MG63 (cell line): ENCODE data around the gene CEP44. TPM values are rescaled to one million over a fixed set of nuclear protein-coding genes. Genes with fewer than 3 reads are reported as not detected.
"Not testable (repeated sequence)": the region's sequence is repeated elsewhere in the genome, so short reads cannot be mapped to it uniquely, and the experiment has no call there.

Experiments
- DNase-seq: peaks from one replicate; pipeline ENCODE4 v3.0.0-alpha.2; 2020
- H3K27me3 ChIP-seq: fragments of 250-450 bp; sonication (Bioruptor Pico); 2 replicates; pipeline ENCODE4 v1.5.1; 2020; ENCODE audit warnings: mild to moderate bottlenecking, moderate library complexity
- H3K36me3 ChIP-seq: fragments of 250-450 bp; sonication (Bioruptor Pico); 2 replicates; pipeline ENCODE4 v1.5.1; 2020; ENCODE audit warnings: mild to moderate bottlenecking, moderate library complexity
- H3K4me3 ChIP-seq: fragments of 250-450 bp; sonication (Bioruptor Pico); 2 replicates; pipeline ENCODE4 v1.5.1; 2020; ENCODE audit warnings: mild to moderate bottlenecking, moderate library complexity
- H3K9me3 ChIP-seq: fragments of 250-450 bp; sonication (Bioruptor Pico); 2 replicates; pipeline ENCODE4 v1.5.1; 2020; ENCODE audit warnings: mild to moderate bottlenecking, moderate library complexity
- total RNA-seq: library from RNA; depleted of rRNA; stranded (reverse); fragments of >200 nt; shearing (Covaris generic); gene quantifications from 2 replicates; pipeline ENCODE4 v1.2.3, GENCODE V29; 2014; ENCODE audit warnings: low replicate concordance

The CEP44 gene
- total RNA-seq, 1 experiment from 2014 or later = 7.8 TPM

GRCh38 chr4:174352061-174352819, 68.5 kb downstream of the CEP44 start:
- H3K9me3 ChIP-seq = no peaks in the 10 kb centered on the region
- H3K4me3 ChIP-seq = no peak overlapping the region
- H3K27me3 ChIP-seq = no peaks in the 10 kb centered on the region
- DNase-seq = no peak
- H3K36me3 ChIP-seq = no peaks in the 10 kb centered on the region

- DNase-seq = no peak
- H3K4me3 ChIP-seq = no peak overlapping the region
These were observed 73.6 kb downstream of the CEP44 start for GRCh38 chr4:174357321-174357720.

DNA sequence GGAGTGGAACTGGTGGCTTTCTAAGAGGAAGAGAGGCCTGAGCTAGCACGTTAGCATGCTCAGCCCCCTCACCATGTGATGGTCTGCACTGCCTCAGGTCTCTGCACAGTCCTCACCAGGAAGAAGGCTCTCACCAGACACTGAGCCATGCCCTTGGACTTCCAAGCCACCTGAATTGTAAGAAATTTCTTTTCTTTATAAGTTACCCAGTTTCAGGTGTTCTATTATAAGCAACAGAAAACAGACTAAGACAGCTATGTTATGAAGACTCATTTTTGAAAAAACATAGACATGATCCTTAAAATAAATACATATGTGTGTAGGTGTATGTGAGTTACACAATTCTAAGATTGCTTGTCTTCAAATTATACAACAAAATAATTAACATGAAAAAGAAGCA, 74.7 kb downstream of the CEP44 start:
- Histone ChIP-seq H3K27me3 (no peaks in the 10 kb centered on the region), H3K9me3 (no peaks in the 10 kb centered on the region), H3K4me3 (no peak overlapping the region), H3K36me3 (no peaks in the 10 kb centered on the region)
- no peak for DNase-seq

More at GRCh38 chr4:174357321-174357720, 73.6 kb downstream of the CEP44 start:
- Histone ChIP-seq H3K36me3 (no peaks in the 10 kb centered on the region), H3K27me3 (no peaks in the 10 kb centered on the region), H3K9me3 (no peaks in the 10 kb centered on the region)

DNA sequence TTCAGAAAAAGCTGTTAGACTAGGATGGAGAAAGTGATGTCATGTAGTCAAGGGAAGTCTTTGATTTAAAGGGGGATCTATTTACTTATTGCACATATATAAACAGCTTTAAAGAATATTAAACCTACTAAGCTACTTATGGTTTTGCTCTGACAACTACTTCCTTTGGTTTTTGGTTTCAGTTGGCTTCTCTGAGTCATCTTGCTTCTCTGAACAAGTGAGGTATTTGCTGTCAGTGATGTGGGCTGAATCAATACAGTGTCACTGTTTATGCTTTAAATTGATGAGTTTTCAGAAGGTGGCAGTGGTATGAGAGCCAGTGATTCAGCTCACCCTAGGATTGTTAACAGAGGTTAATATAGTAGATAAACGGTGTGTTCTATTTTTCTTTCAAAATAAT, 75.1 kb downstream of the CEP44 start:
- Histone ChIP-seq H3K27me3 (no peaks in the 10 kb centered on the region), H3K36me3 (no peaks in the 10 kb centered on the region), H3K4me3 (no peak overlapping the region), H3K9me3 (no peaks in the 10 kb centered on the region)
- DNase-seq = peak; percentile 3

DNA sequence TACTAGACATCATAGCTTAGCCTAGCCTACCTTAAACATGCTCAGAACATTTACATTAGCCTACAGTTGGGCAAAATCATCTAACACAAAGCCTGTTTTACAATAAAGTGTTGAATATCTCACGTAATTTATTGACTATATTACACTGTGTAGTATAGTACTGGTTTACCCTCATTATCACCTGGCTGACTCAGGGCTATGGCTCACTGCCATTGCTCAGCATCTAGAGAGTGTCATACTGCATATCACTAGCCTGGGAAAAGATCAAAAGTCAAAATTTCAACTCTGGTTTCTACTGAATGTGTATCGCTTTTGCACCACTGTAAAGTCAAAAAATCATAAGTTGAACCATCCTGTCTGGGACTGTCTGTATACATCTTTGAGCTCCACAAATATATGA, 78.6 kb downstream of the CEP44 start:
- DNase-seq = no peak
- H3K27me3 ChIP-seq = no peaks in the 10 kb centered on the region
- no peak overlapping the region for H3K4me3 ChIP-seq
- H3K9me3 ChIP-seq = no peaks in the 10 kb centered on the region
- no peaks in the 10 kb centered on the region for H3K36me3 ChIP-seq

- DNase-seq, H3K9me3 ChIP-seq, H3K4me3 ChIP-seq, H3K27me3 ChIP-seq, H3K36me3 ChIP-seq: not testable (repeated sequence)
These were observed 80.1 kb downstream of the CEP44 start for GRCh38 chr4:174363782-174364181.

- no peaks in the 10 kb centered on the region for H3K27me3 ChIP-seq
- no peaks in the 10 kb centered on the region for H3K36me3 ChIP-seq
- no peak overlapping the region for H3K4me3 ChIP-seq
- no peak for DNase-seq
- H3K9me3 ChIP-seq = no peaks in the 10 kb centered on the region
These were observed 81.4 kb downstream of the CEP44 start for GRCh38 chr4:174365018-174365587.

GRCh38 chr4:174369985-174370384, 86.3 kb downstream of the CEP44 start:
- no peak overlapping the region for H3K4me3 ChIP-seq
- DNase-seq = no peak
- no peaks in the 10 kb centered on the region for H3K36me3 ChIP-seq
- H3K27me3 ChIP-seq = no peaks in the 10 kb centered on the region
- no peaks in the 10 kb centered on the region for H3K9me3 ChIP-seq

GRCh38 chr4:174373821-174374220, 90.1 kb downstream of the CEP44 start:
- Histone ChIP-seq H3K9me3 (no peaks in the 10 kb centered on the region), H3K27me3 (no peaks in the 10 kb centered on the region), H3K36me3 (no peaks in the 10 kb centered on the region), H3K4me3 (no peak overlapping the region)
- no peak for DNase-seq

GRCh38 chr4:174375422-174375821, 91.7 kb downstream of the CEP44 start:
- Histone ChIP-seq H3K9me3 (no peaks in the 10 kb centered on the region), H3K4me3 (no peak overlapping the region), H3K36me3 (no peaks in the 10 kb centered on the region), H3K27me3 (no peaks in the 10 kb centered on the region)
- DNase-seq = peak; percentile 7

- H3K36me3 ChIP-seq = no peaks in the 10 kb centered on the region
- DNase-seq = no peak
- no peak overlapping the region for H3K4me3 ChIP-seq
- no peaks in the 10 kb centered on the region for H3K27me3 ChIP-seq
- H3K9me3 ChIP-seq = no peaks in the 10 kb centered on the region
These were observed 93.9 kb downstream of the CEP44 start for GRCh38 chr4:174377613-174378012.

DNA sequence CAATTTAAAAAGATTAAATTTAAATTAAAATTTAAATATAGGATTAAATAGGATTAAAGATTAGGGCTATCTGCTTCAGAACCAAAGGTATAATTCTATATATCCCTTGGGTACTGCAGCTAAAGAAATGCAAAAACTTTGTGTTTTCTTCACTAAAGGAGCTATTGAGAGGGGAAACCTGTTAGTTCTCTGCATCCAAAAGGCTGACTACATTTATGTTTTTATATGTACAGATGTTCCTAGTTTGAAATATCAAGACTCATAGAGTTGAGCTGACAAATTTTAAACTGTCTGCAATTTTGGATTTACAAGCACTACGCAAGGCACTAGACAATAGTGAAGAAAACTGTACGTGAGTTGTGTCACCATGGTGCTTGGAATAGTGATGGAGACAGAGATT, 95.2 kb downstream of the CEP44 start:
- Histone ChIP-seq H3K27me3 (no peaks in the 10 kb centered on the region), H3K9me3 (no peaks in the 10 kb centered on the region), H3K4me3 (no peak overlapping the region), H3K36me3 (no peaks in the 10 kb centered on the region)
- DNase-seq = no peak

- H3K9me3 ChIP-seq, H3K36me3 ChIP-seq, DNase-seq, H3K4me3 ChIP-seq, H3K27me3 ChIP-seq: not testable (repeated sequence)
These were observed 96.5 kb downstream of the CEP44 start for GRCh38 chr4:174380206-174380605.

DNA sequence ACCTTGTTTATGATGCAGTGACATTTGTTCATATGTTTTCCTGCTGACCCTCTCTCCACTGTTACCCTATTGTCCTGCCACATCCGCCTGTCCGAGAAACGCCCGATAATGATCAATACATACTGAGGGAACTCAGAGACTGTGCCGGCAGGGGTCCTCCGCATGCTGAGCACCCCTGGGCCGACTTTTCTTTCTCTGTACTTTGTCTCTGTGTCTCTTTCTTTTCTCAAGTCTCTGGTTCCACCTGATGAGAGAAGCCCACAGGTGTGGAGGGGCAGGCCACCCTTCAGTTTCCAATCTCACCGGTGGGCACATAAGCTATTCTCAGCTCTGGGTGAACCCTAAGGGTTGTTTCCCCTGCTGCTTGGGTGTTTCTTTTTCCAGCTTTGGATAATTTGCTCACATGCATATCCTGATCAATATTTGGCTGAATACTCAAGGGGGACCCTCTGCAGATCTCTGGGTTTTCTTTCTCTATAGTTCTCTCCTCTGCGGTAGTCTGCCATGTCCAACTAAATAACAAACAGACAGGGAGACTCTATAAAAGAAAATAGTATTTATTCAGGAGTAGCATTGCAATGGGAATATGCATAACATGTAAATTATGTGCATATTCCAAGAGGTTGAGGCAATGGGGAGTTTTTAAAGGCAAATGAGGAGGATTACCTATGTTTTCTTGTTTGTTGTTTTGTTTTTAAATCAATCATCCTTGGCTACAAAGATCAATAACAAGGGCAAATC, 97.2 kb downstream of the CEP44 start:
- Histone ChIP-seq H3K27me3 (no peaks in the 10 kb centered on the region), H3K9me3 (no peaks in the 10 kb centered on the region), H3K4me3 (no peak overlapping the region), H3K36me3 (no peaks in the 10 kb centered on the region)
- no peak for DNase-seq

DNA sequence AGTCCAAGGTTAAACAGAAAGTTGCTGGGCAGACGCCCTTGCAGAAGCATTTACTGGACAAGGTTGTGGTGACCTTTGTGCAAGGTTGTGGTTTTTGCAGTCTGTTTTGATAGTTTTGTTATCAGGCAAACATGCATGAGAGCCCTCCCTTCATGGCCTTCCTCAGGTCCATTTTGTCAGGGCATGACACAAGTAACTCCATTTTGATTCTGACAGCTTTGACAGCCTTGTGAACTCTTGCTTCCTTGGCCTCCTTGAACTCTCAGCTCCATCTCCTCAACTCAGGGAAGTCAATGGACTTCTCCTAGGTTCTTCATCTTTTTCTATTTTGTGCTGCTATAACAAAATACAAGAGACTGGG, 97.7 kb downstream of the CEP44 start:
- Histone ChIP-seq H3K36me3 (no peaks in the 10 kb centered on the region), H3K4me3 (no peak overlapping the region), H3K27me3 (no peaks in the 10 kb centered on the region), H3K9me3 (no peaks in the 10 kb centered on the region)
- no peak for DNase-seq
